PC-9 (cell line): ENCODE results near the gene FHAD1. TPM values are rescaled to one million over a fixed set of nuclear protein-coding genes. Genes with fewer than 3 reads are reported as not detected.

ENCODE experiments used
- BruUV-seq: library from RNA; stranded (reverse); fragments of 400-500 nt; replicated peaks from 2 replicates; lab custom pipeline; 2021; lab: Mats Ljungman, UMichigan
- CTCF ChIA-PET: fragments of 300-600 bp; sonication (Branson Sonifier 250); formaldehyde crosslinking; loops from one replicate; lab custom pipeline; 2022; ENCODE audit warnings: antibody characterized with exemption; lab: Charles Lee
- POLR2A ChIA-PET: fragments of 300-600 bp; sonication (Branson Sonifier 250); formaldehyde crosslinking; loops from one replicate; lab custom pipeline; 2022; ENCODE audit warnings: antibody characterized with exemption; ENCODE audit not compliant: unreplicated experiment; lab: Charles Lee
- DNase-seq, 2 experiments: peaks; one replicate each; pipeline versions ENCODE4 v3.0.0 to v3.0.0-alpha.2; 2015 to 2022; ENCODE audit warnings: mixed read lengths in 1 of 2
- H2AFZ ChIP-seq: fragments of 200-600 bp; sonication (generic); 2 replicates; pipeline ENCODE4 v1.8.1; 2017; ENCODE audit warnings: antibody characterized with exemption
- H3F3A ChIP-seq: fragments of 200-600 bp; sonication (generic); 2 replicates; pipeline ENCODE4 v1.8.1; 2017; ENCODE audit warnings: antibody characterized with exemption, mild to moderate bottlenecking, low read depth; ENCODE audit not compliant: insufficient read depth
- H3K27ac ChIP-seq: fragments of 200-600 bp; sonication (generic); 2 replicates; pipeline ENCODE4 v1.6.1; 2016; ENCODE audit warnings: mixed run types
- H3K27me3 ChIP-seq: fragments of 200-600 bp; sonication (generic); 2 replicates; pipeline ENCODE4 v1.6.1; 2016; ENCODE audit warnings: low read depth, mixed run types; ENCODE audit not compliant: insufficient read depth
- H3K36me3 ChIP-seq: fragments of 200-600 bp; sonication (generic); 2 replicates; pipeline ENCODE4 v1.6.1; 2016; ENCODE audit warnings: low read depth, mixed run types
- H3K4me1 ChIP-seq: fragments of 200-600 bp; sonication (generic); replicated peaks from 2 replicates; pipeline ENCODE4 v1.6.1; 2016; ENCODE audit warnings: mixed run types; ENCODE audit not compliant: insufficient read depth
- H3K4me2 ChIP-seq: fragments of 200-600 bp; sonication (generic); 2 replicates; pipeline ENCODE4 v1.6.1; 2017; ENCODE audit warnings: mixed run types
- H3K4me3 ChIP-seq: fragments of 200-600 bp; sonication (generic); 2 replicates; pipeline ENCODE4 v1.6.1; 2016; ENCODE audit warnings: mixed run types
- H3K79me2 ChIP-seq: fragments of 200-600 bp; sonication (generic); 2 replicates; pipeline ENCODE4 v1.6.1; 2017; ENCODE audit warnings: low read depth, mixed run types
- H3K9me2 ChIP-seq: fragments of 200-600 bp; sonication (generic); 2 replicates; pipeline ENCODE4 v1.8.1; 2017; ENCODE audit warnings: mild to moderate bottlenecking; ENCODE audit not compliant: insufficient read depth
- H3K9me3 ChIP-seq: fragments of 200-600 bp; sonication (generic); 2 replicates; pipeline ENCODE4 v1.8.1; 2016; ENCODE audit warnings: low read depth; ENCODE audit not compliant: insufficient read depth
- H4K20me1 ChIP-seq: fragments of 200-600 bp; sonication (generic); 2 replicates; pipeline ENCODE4 v1.8.1; 2017; ENCODE audit not compliant: insufficient read depth
- EZH2 ChIP-seq: fragments of 200-600 bp; sonication (generic); IDR thresholded peaks from 2 replicates; pipeline ENCODE4 v1.8.0; 2017; ENCODE audit warnings: antibody characterized with exemption, low read depth
- intact Hi-C: fragments of 100-400 bp; cut with micrococcal nuclease; formaldehyde crosslinking; loops from one replicate; pipeline ENCODE4 v1.10.0; 2022; ENCODE audit not compliant: unreplicated experiment
- total RNA-seq: library from RNA; stranded (reverse); gene quantifications from 2 replicates; pipeline ENCODE4 v1.2.3, GENCODE V29; 2021
- TF ChIP-seq, protein P1 (sequence below): fragments of 200-600 bp; sonication (generic); conservative IDR thresholded peaks from 2 replicates; pipeline ENCODE4 v1.6.1; 2017; ENCODE audit warnings: mixed run types, antibody characterized with exemption, mild to moderate bottlenecking, moderate library complexity

FHAD1 gene
- total RNA-seq, 1 experiment from 2014 or later, result 6.9 TPM

DNA sequence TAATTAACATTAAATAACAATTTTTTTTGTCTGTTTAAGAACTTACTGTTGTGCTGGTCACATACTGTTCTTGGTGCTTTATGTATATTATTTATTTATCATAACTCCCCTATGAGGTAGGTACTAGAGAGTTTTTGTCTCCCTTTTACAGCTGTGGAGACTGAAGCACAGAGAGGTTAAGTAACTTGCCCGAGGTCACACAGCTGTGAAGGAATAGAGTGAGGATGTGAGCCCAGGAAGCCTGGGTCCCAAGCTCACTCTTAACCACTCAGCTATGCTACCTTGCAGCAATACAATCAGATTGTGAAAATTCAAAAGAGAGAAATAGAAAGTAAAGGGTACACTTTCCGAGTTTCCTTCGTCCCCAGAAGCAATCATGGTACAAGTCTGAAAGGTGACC is 35.6 kb upstream of the FHAD1 start:
- TF ChIP-seq EZH2, result no peak
- TF ChIP-seq, protein P1, sequence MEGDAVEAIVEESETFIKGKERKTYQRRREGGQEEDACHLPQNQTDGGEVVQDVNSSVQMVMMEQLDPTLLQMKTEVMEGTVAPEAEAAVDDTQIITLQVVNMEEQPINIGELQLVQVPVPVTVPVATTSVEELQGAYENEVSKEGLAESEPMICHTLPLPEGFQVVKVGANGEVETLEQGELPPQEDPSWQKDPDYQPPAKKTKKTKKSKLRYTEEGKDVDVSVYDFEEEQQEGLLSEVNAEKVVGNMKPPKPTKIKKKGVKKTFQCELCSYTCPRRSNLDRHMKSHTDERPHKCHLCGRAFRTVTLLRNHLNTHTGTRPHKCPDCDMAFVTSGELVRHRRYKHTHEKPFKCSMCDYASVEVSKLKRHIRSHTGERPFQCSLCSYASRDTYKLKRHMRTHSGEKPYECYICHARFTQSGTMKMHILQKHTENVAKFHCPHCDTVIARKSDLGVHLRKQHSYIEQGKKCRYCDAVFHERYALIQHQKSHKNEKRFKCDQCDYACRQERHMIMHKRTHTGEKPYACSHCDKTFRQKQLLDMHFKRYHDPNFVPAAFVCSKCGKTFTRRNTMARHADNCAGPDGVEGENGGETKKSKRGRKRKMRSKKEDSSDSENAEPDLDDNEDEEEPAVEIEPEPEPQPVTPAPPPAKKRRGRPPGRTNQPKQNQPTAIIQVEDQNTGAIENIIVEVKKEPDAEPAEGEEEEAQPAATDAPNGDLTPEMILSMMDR, result no peak
- peaks cover 17% of the 10 kb centered on the region for H3K4me1 ChIP-seq
- H3K27me3 ChIP-seq, result no peaks in the 10 kb centered on the region
- ChIA-PET CTCF (interaction anchor here (0.6 kb wide), 1 partner anchor 59 kb away, joined by 3 read pairs; no protein-coding TSS in a partner anchor), POLR2A (interaction anchor here (0.8 kb wide), 1 partner anchor 453 kb away, joined by 11 read pairs; no protein-coding TSS in a partner anchor)
- H3F3A ChIP-seq, result peaks cover 8% of the 10 kb centered on the region; the same call in 1 of the 2 replicates
- H2AFZ ChIP-seq, result no peak overlapping the region
- DNase-seq, result no peak
- BruUV-seq, result no TSS peak
- no peaks in the 10 kb centered on the region for H3K9me3 ChIP-seq
- no peaks in the 10 kb centered on the region for H3K9me2 ChIP-seq
- H3K36me3 ChIP-seq, result no peaks in the 10 kb centered on the region
- H3K4me3 ChIP-seq, result no peak overlapping the region
- H3K79me2 ChIP-seq, result no peaks in the 10 kb centered on the region
- intact Hi-C loops, result no loop called here
- H3K4me2 ChIP-seq, result no peak overlapping the region
- no peaks in the 10 kb centered on the region for H4K20me1 ChIP-seq
- no peak overlapping the region for H3K27ac ChIP-seq

DNA sequence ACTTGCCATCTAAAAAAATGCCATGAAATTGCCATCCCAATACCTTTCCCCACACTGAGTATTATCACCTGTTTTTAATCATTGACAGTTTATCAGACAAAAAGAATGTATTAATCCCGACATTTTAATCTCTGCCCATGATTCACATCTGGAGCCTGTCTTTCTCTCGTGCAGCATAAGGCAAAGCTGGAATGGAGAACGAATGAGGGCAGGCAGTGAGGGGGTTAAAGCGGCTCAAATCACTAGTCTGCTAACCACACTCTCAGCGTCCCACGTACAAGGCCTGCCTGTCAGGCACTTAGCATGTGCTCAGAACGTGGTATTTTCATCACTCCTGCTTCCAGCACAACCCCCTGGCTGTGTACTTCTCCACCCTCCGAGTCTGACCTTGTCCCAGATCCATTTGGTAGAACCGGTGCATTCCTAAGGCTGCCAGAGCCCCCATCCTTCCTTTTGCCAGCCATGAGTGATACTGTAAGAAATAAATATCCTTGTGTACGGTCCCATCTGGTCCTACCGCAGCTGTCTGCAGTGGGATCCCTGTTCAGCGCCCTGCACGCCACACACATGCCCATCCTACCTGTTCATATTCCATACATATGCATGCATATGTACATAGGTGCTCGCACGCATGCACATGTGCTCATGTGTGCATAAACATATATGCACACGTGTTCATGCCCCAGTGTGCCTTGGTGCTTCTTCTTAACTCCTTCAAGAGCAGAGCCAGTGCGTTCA is 34.6 kb upstream of the FHAD1 start:
- no peak overlapping the region for H3K27ac ChIP-seq
- BruUV-seq, result no TSS peak
- CTCF ChIA-PET, result interaction anchor here (0.6 kb wide), 1 partner anchor 182 kb away, joined by 3 read pairs; no protein-coding TSS in a partner anchor
- H3K4me1 ChIP-seq, result peaks cover 9% of the 10 kb centered on the region
- no peaks in the 10 kb centered on the region for H4K20me1 ChIP-seq
- no peak overlapping the region for H3K4me3 ChIP-seq
- H3K27me3 ChIP-seq, result no peaks in the 10 kb centered on the region
- POLR2A ChIA-PET, result no interaction called here
- H3K4me2 ChIP-seq, result no peak overlapping the region
- no peaks in the 10 kb centered on the region for H3K9me2 ChIP-seq
- DNase-seq, result no peak
- H3K79me2 ChIP-seq, result no peaks in the 10 kb centered on the region
- intact Hi-C loops, result no loop called here
- H2AFZ ChIP-seq, result no peak overlapping the region
- H3K36me3 ChIP-seq, result no peaks in the 10 kb centered on the region
- TF ChIP-seq, protein P1, result no peak
- H3F3A ChIP-seq, result peaks cover under 1% of the 10 kb centered on the region; the same call in 1 of the 2 replicates
- no peaks in the 10 kb centered on the region for H3K9me3 ChIP-seq

DNA sequence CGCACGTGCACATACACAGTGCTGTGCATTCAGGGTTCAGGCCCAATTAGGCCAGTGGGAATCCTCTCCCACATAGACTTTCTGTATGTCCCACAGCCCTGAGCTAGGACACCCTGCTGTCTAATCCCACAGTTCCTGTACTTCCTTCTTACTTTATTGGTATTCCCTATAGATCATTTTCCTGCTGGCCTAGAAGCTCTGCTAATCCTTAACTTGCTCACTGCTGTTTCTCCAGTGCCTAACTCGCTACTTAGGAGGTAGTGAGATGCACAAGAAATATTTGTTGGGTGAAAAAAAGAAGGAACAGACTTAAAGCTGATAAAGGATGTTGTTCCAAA is 34.1 kb upstream of the FHAD1 start:
- no TSS peak for BruUV-seq
- H3F3A ChIP-seq, result peaks cover 4% of the 10 kb centered on the region; the same call in 1 of the 2 replicates
- no peak overlapping the region for H3K4me2 ChIP-seq
- H3K79me2 ChIP-seq, result no peaks in the 10 kb centered on the region
- CTCF ChIA-PET, result interaction anchor here (0.6 kb wide), 1 partner anchor 183 kb away, joined by 3 read pairs; no protein-coding TSS in a partner anchor
- H3K36me3 ChIP-seq, result no peaks in the 10 kb centered on the region
- H3K4me1 ChIP-seq, result peaks cover 8% of the 10 kb centered on the region
- H2AFZ ChIP-seq, result no peak overlapping the region
- H4K20me1 ChIP-seq, result no peaks in the 10 kb centered on the region
- H3K4me3 ChIP-seq, result no peak overlapping the region
- TF ChIP-seq EZH2, result no peak
- TF ChIP-seq, protein P1, result no peak
- H3K9me2 ChIP-seq, result no peaks in the 10 kb centered on the region
- no peak overlapping the region for H3K27ac ChIP-seq
- POLR2A ChIA-PET, result no interaction called here
- H3K9me3 ChIP-seq, result no peaks in the 10 kb centered on the region
- intact Hi-C loops, result no loop called here
- DNase-seq, result no peak
- H3K27me3 ChIP-seq, result no peaks in the 10 kb centered on the region
